IMR-90 (cell line): Measurements from ENCODE around the gene AHI1. TPM values are rescaled to one million over a fixed set of nuclear protein-coding genes. Genes with fewer than 3 reads are reported as not detected.

Experiments used
- ATAC-seq: fragments of 200-7000 bp; cut with Tn5 transposase; 2 replicates; pipeline ENCODE4 v1.9.1; 2020; ENCODE audit warnings: low read depth, mild to moderate bottlenecking, moderate library complexity
- BruUV-seq: library from RNA; stranded (reverse); fragments of 400-500 nt; replicated peaks from 2 replicates; lab custom pipeline; 2021; lab: Mats Ljungman, UMichigan
- CTCF ChIA-PET: fragments of 300-600 bp; formaldehyde crosslinking; extraction: SDS; loops from one replicate; lab custom pipeline; 2021; ENCODE audit warnings: antibody characterized with exemption; lab: Yijun Ruan, JAX
- POLR2A ChIA-PET: fragments of 300-600 bp; sonication (Branson Sonifier 250); formaldehyde crosslinking; loops from one replicate; lab custom pipeline; 2022; ENCODE audit warnings: antibody characterized with exemption; ENCODE audit not compliant: unreplicated experiment; lab: Charles Lee
- DNase-seq: peaks from one replicate; pipeline ENCODE4 v3.0.0; 2013
- H2AFZ ChIP-seq: replicated peaks from 2 replicates; pipeline ENCODE3; 2013; ENCODE audit warnings: low read length, mild to moderate bottlenecking; ENCODE audit not compliant: poor library complexity
- H2AK5ac ChIP-seq: 2 replicates; pipeline ENCODE4 v1.6.1; 2013; ENCODE audit warnings: low read depth, low read length, inconsistent platforms
- H2AK9ac ChIP-seq: replicated peaks from 2 replicates; pipeline ENCODE3; 2013; ENCODE audit warnings: mild to moderate bottlenecking, low read depth, low read length, moderate library complexity; ENCODE audit not compliant: poor library complexity
- H2BK120ac ChIP-seq: 2 replicates; pipeline ENCODE4 v1.6.1; 2013; ENCODE audit warnings: low read depth, low read length, inconsistent platforms
- H2BK15ac ChIP-seq: 3 replicates; pipeline ENCODE4 v1.6.1; 2013; ENCODE audit warnings: low read depth, low read length, inconsistent platforms
- H2BK20ac ChIP-seq: 2 replicates; pipeline ENCODE4 v1.6.1; 2013; ENCODE audit warnings: low read depth, mild to moderate bottlenecking, inconsistent platforms, low read length, moderate library complexity
- H2BK5ac ChIP-seq: 2 replicates; pipeline ENCODE4 v1.6.1; 2013; ENCODE audit warnings: mild to moderate bottlenecking, low read depth, low read length, inconsistent platforms; ENCODE audit not compliant: poor library complexity, severe bottlenecking
- H3K14ac ChIP-seq: replicated peaks from 2 replicates; pipeline ENCODE4 v1.6.1; 2013; ENCODE audit warnings: low read depth, low read length, inconsistent platforms
- H3K18ac ChIP-seq: 2 replicates; pipeline ENCODE4 v1.6.1; 2013; ENCODE audit warnings: low read depth, low read length, control low read depth
- H3K23ac ChIP-seq: 2 replicates; pipeline ENCODE4 v1.6.1; 2013; ENCODE audit warnings: low read depth, low read length, inconsistent platforms
- H3K27ac ChIP-seq: 2 replicates; pipeline ENCODE4 v1.5.1; 2013; ENCODE audit warnings: mild to moderate bottlenecking, control low read depth, low read length; ENCODE audit not compliant: insufficient read depth
- H3K27me3 ChIP-seq: 2 replicates; pipeline ENCODE4 v1.6.1; 2013; ENCODE audit warnings: low read length; ENCODE audit not compliant: control insufficient read depth, insufficient read depth
- H3K36me3 ChIP-seq: 2 replicates; pipeline ENCODE4 v1.6.1; 2013; ENCODE audit warnings: low read length, mixed read lengths; ENCODE audit not compliant: control insufficient read depth, insufficient read depth
- H3K4ac ChIP-seq: 2 replicates; pipeline ENCODE4 v1.6.1; 2013; ENCODE audit warnings: low read depth, low read length, inconsistent platforms
- H3K4me1 ChIP-seq: 2 replicates; pipeline ENCODE4 v1.6.1; 2013; ENCODE audit warnings: low read length, mixed read lengths; ENCODE audit not compliant: control insufficient read depth, insufficient read depth
- H3K4me2 ChIP-seq: 2 replicates; pipeline ENCODE4 v1.6.1; 2013; ENCODE audit warnings: low read depth, mild to moderate bottlenecking, control low read depth, low read length, moderate library complexity
- H3K4me3 ChIP-seq: 2 replicates; pipeline ENCODE4 v1.5.1; 2013; ENCODE audit warnings: low read depth, mild to moderate bottlenecking, control low read depth, low read length, moderate library complexity; ENCODE audit not compliant: insufficient read depth
- H3K56ac ChIP-seq: 2 replicates; pipeline ENCODE4 v1.6.1; 2013; ENCODE audit warnings: low read length, inconsistent platforms; ENCODE audit not compliant: insufficient read depth; ENCODE audit errors: extremely low read depth
- H3K79me1 ChIP-seq, 2 experiments: 2 replicates each; pipeline ENCODE4 v1.6.1; 2013; ENCODE audit warnings: low read length in 2 of 2, inconsistent platforms in 1 of 2, low read depth in 1 of 2
- H3K9ac ChIP-seq: 2 replicates; pipeline ENCODE4 v1.6.1; 2013; ENCODE audit warnings: low read depth, low read length, control low read depth
- H3K9me1 ChIP-seq: 2 replicates; pipeline ENCODE4 v1.6.1; 2013; ENCODE audit warnings: low read length, inconsistent platforms; ENCODE audit not compliant: insufficient read depth
- H3K9me3 ChIP-seq: 2 replicates; pipeline ENCODE4 v1.6.1; 2013; ENCODE audit warnings: low read length; ENCODE audit not compliant: control insufficient read depth, insufficient read depth
- H4K20me1 ChIP-seq: 2 replicates; pipeline ENCODE4 v1.6.1; 2013; ENCODE audit warnings: low read length, inconsistent platforms; ENCODE audit not compliant: insufficient read depth
- H4K5ac ChIP-seq: 2 replicates; pipeline ENCODE4 v1.6.1; 2013; ENCODE audit warnings: mild to moderate bottlenecking, low read depth, low read length, control low read depth
- H4K8ac ChIP-seq, 2 experiments: 2 replicates each; pipeline ENCODE4 v1.6.1; 2013; ENCODE audit warnings: low read depth in 2 of 2, low read length in 2 of 2, control low read depth in 1 of 2, inconsistent platforms in 1 of 2
- H4K91ac ChIP-seq: 2 replicates; pipeline ENCODE4 v1.6.1; 2013; ENCODE audit warnings: low read depth, low read length, inconsistent platforms; ENCODE audit not compliant: insufficient read depth
- BHLHE40 ChIP-seq: fragments of 150-350 bp; IDR thresholded peaks from 2 replicates; pipeline ENCODE4 v1.6.1; 2016; ENCODE audit warnings: mild to moderate bottlenecking, low read depth, low read length
- CEBPB ChIP-seq: IDR thresholded peaks from 2 replicates; pipeline ENCODE4 v1.6.1; 2012; ENCODE audit warnings: low read depth, low read length, improper control_type of control experiment
- CHD1 ChIP-seq: IDR thresholded peaks from 2 replicates; pipeline ENCODE4 v1.6.1; 2012; ENCODE audit warnings: low read depth, low read length, improper control_type of control experiment
- CTCF ChIP-seq: conservative IDR thresholded peaks from 2 replicates; pipeline ENCODE4 v1.5.1; 2012; ENCODE audit warnings: mild to moderate bottlenecking, low read depth, low read length, improper control_type of control experiment
- FOS ChIP-seq: fragments of 150-350 bp; IDR thresholded peaks from 2 replicates; pipeline ENCODE4 v1.6.1; 2016; ENCODE audit warnings: low read depth, low read length
- MAFK ChIP-seq: IDR thresholded peaks from 2 replicates; pipeline ENCODE4 v1.6.1; 2012; ENCODE audit warnings: low read depth, low read length, improper control_type of control experiment
- MAZ ChIP-seq: IDR thresholded peaks from 2 replicates; pipeline ENCODE4 v1.6.1; 2012; ENCODE audit warnings: low read depth, mild to moderate bottlenecking, low read length, improper control_type of control experiment, moderate library complexity, borderline replicate concordance
- MXI1 ChIP-seq: IDR thresholded peaks from 2 replicates; pipeline ENCODE4 v1.6.1; 2012; ENCODE audit warnings: low read depth, mild to moderate bottlenecking, low read length, moderate library complexity, borderline replicate concordance
- NFE2L2 ChIP-seq: fragments of 150-350 bp; IDR thresholded peaks from 2 replicates; pipeline ENCODE4 v1.6.1; 2016; ENCODE audit warnings: low read depth, mild to moderate bottlenecking, low read length
- RAD21 ChIP-seq: IDR thresholded peaks from 2 replicates; pipeline ENCODE4 v1.6.1; 2012; ENCODE audit warnings: low read length, improper control_type of control experiment
- RCOR1 ChIP-seq: IDR thresholded peaks from 2 replicates; pipeline ENCODE4 v1.6.1; 2012; ENCODE audit warnings: mild to moderate bottlenecking, low read length, improper control_type of control experiment; ENCODE audit not compliant: insufficient replicate concordance
- RFX5 ChIP-seq: IDR thresholded peaks from 2 replicates; pipeline ENCODE4 v1.8.0; 2012; ENCODE audit warnings: low read depth, mild to moderate bottlenecking, low read length, moderate library complexity
- dilution Hi-C: fragments of 300-500 bp; cut with HindIII; formaldehyde crosslinking; loops from one replicate; pipeline ENCODE4 v1.14.3; 2018; ENCODE audit warnings: low sequenced_read_pairs; ENCODE audit not compliant: unreplicated experiment
- in situ Hi-C: fragments of 300-500 bp; cut with MboI; formaldehyde crosslinking; loops from 3 replicates; pipeline ENCODE4 v1.14.3; 2019; ENCODE audit warnings: low sequenced_read_pairs, inconsistent platforms, mixed read lengths
- intact Hi-C: fragments of 100-400 bp; cut with micrococcal nuclease; formaldehyde crosslinking; loops from 2 replicates; pipeline ENCODE4 v1.10.0; 2022
- polyA plus RNA-seq, 3 experiments: library from polyadenylated mRNA; depleted of rRNA; stranded (reverse); fragments of >200 nt; gene quantifications; 2 replicates each; pipeline ENCODE4 v1.2.3, GENCODE V29; 2012; ENCODE audit warnings: low replicate concordance in 1 of 3
- total RNA-seq: library from RNA; depleted of rRNA; stranded (reverse); fragments of >200 nt; gene quantifications from 2 replicates; pipeline ENCODE4 v1.2.3, GENCODE V29; 2012
- TF ChIP-seq, protein P1 (sequence below): fragments of 150-350 bp; IDR thresholded peaks from 2 replicates; pipeline ENCODE4 v1.6.1; 2017; ENCODE audit warnings: mild to moderate bottlenecking, antibody characterized with exemption, low read length, low read depth

The AHI1 gene
- total and polyA plus RNA-seq, 2 of the 4 experiments (the other 2 are of a cell fraction), result 9.5 to 19.4 TPM

DNA sequence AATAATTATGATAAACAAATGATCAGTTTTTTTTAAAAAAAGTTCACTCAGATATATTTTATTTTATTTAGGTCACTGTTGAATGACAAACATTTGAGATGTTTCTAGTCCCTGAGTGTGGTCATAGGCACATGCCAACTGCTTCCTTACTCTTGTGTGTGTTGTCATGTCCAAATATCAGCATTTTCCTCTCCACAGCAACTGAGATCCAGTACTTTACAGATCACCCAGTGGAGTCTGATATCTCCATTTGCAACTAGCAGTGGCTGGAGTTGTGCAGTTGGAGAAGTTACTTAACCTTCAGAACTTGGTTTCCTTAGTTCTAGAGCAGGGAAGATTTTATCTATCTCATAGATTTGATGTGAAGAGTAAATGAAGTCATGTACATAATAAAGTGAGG is 215.1 kb downstream of the AHI1 start:
- in situ Hi-C loops (no loop called here), intact Hi-C loops (no loop called here), dilution Hi-C loops (no loop called here)
- ATAC-seq, result no peak
- Histone ChIP-seq H3K27me3 (no peaks in the 10 kb centered on the region), H4K91ac (no peak overlapping the region), H3K9me1 (no peaks in the 10 kb centered on the region; the same call in 1 of the 2 replicates), H3K36me3 (no peaks in the 10 kb centered on the region), H2BK120ac (no peak overlapping the region), H2AK9ac (no peak overlapping the region), H2BK15ac (no peak overlapping the region), H3K4me3 (no peak overlapping the region), H2AFZ (no peak overlapping the region), H3K23ac (no peak overlapping the region), H3K9me3 (no peaks in the 10 kb centered on the region), H3K79me1 (no peaks in the 10 kb centered on the region), H3K18ac (no peak overlapping the region), H3K4me1 (no peaks in the 10 kb centered on the region), H2AK5ac (no peak overlapping the region), H3K4ac (no peak overlapping the region), H4K20me1 (no peaks in the 10 kb centered on the region), H3K4me2 (no peak overlapping the region), H4K8ac (no peak overlapping the region), H2BK20ac (no peak overlapping the region), H2BK5ac (no peak overlapping the region), H3K56ac (no peak overlapping the region), H3K27ac (no peak overlapping the region), H3K9ac (no peak overlapping the region), H4K5ac (no peak overlapping the region), H3K14ac (no peak overlapping the region)
- CTCF ChIA-PET, result no interaction called here
- POLR2A ChIA-PET, result no interaction called here
- no TSS peak for BruUV-seq
- no peak for TF ChIP-seq CTCF
- TF ChIP-seq FOS, result no peak
- TF ChIP-seq RFX5, result no peak
- TF ChIP-seq, protein P1, sequence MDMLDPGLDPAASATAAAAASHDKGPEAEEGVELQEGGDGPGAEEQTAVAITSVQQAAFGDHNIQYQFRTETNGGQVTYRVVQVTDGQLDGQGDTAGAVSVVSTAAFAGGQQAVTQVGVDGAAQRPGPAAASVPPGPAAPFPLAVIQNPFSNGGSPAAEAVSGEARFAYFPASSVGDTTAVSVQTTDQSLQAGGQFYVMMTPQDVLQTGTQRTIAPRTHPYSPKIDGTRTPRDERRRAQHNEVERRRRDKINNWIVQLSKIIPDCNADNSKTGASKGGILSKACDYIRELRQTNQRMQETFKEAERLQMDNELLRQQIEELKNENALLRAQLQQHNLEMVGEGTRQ, result no peak
- no peak for TF ChIP-seq MAFK
- no peak for TF ChIP-seq CHD1
- TF ChIP-seq BHLHE40, result no peak
- no peak for TF ChIP-seq MAZ
- no peak for TF ChIP-seq NFE2L2
- TF ChIP-seq MXI1, result no peak
- TF ChIP-seq RAD21, result no peak
- TF ChIP-seq CEBPB, result no peak
- TF ChIP-seq RCOR1, result no peak
- DNase-seq, result no peak
